Inferior parietal cortex (tissue), 1 donor: ENCODE data around the gene HLA-DQA1.
A peak's percentile ranks its signal among the peaks of the same experiment; 100 is the strongest.
"Not testable (repeated sequence)": the region's sequence is repeated elsewhere in the genome, so short reads cannot be mapped to it uniquely, and the experiment has no call there.

Experiments used
- DNase-seq: peaks from one replicate; pipeline ENCODE4 v3.0.0-alpha.2; 2016; ENCODE audit errors: extremely low spot score

HLA-DQA1 gene

GRCh38 chr6:32658268-32658897, 21.2 kb downstream of the HLA-DQA1 start:
- no peak for DNase-seq

- no peak for DNase-seq
Observed at GRCh38 chr6:32659856-32660595, 22.8 kb downstream of the HLA-DQA1 start.

- no peak for DNase-seq
Observed at GRCh38 chr6:32662099-32662498, 24.9 kb downstream of the HLA-DQA1 start.

- DNase-seq: no peak
Observed at GRCh38 chr6:32662836-32663235, 25.6 kb downstream of the HLA-DQA1 start.

- no peak for DNase-seq
Observed at GRCh38 chr6:32664354-32664753, 27.1 kb downstream of the HLA-DQA1 start.

- no peak for DNase-seq
Observed at GRCh38 chr6:32664827-32665362, 27.7 kb downstream of the HLA-DQA1 start.

- DNase-seq: peak; percentile 1
Observed at GRCh38 chr6:32665661-32666060, 28.5 kb downstream of the HLA-DQA1 start.

GRCh38 chr6:32666420-32667300, 29.5 kb downstream of the HLA-DQA1 start, which contains the start of gene HLA-DQB1:
HLA-DQB1 (minus strand) TSS chr6:32666657; CDS start chr6:32666607, 50 bp downstream.
- DNase-seq: peak; percentile 56

GRCh38 chr6:32668226-32668747, 31.1 kb downstream of the HLA-DQA1 start:
- peak; percentile 6 for DNase-seq

GRCh38 chr6:32669240-32669639, 32.0 kb downstream of the HLA-DQA1 start:
- DNase-seq: no peak

- DNase-seq: no peak
Observed at GRCh38 chr6:32669893-32670292, 32.7 kb downstream of the HLA-DQA1 start.

GRCh38 chr6:32671908-32672307, 34.7 kb downstream of the HLA-DQA1 start:
- DNase-seq: not testable (repeated sequence)

- DNase-seq: not testable (repeated sequence)
Observed at GRCh38 chr6:32674123-32674522, 36.9 kb downstream of the HLA-DQA1 start.

- no peak for DNase-seq
Observed at GRCh38 chr6:32679492-32679891, 42.3 kb downstream of the HLA-DQA1 start.

GRCh38 chr6:32680055-32680454, 42.8 kb downstream of the HLA-DQA1 start:
- DNase-seq: no peak

GRCh38 chr6:32684246-32684645, 47.0 kb downstream of the HLA-DQA1 start:
- DNase-seq: no peak

GRCh38 chr6:32685603-32686002, 48.4 kb downstream of the HLA-DQA1 start:
- no peak for DNase-seq

GRCh38 chr6:32689531-32690501, 52.6 kb downstream of the HLA-DQA1 start:
- DNase-seq: no peak

GRCh38 chr6:32692019-32692418, 54.8 kb downstream of the HLA-DQA1 start:
- no peak for DNase-seq
